Right kidney (tissue), 1 donor: ENCODE data around the gene CPNE1.
A peak's percentile ranks its signal among the peaks of the same experiment; 100 is the strongest.
"Not testable (repeated sequence)": the region's sequence is repeated elsewhere in the genome, so short reads cannot be mapped to it uniquely, and the experiment has no call there.

Source experiments
- DNase-seq: peaks from one replicate; pipeline ENCODE4 v3.0.0-alpha.2; 2016

Gene CPNE1

DNA sequence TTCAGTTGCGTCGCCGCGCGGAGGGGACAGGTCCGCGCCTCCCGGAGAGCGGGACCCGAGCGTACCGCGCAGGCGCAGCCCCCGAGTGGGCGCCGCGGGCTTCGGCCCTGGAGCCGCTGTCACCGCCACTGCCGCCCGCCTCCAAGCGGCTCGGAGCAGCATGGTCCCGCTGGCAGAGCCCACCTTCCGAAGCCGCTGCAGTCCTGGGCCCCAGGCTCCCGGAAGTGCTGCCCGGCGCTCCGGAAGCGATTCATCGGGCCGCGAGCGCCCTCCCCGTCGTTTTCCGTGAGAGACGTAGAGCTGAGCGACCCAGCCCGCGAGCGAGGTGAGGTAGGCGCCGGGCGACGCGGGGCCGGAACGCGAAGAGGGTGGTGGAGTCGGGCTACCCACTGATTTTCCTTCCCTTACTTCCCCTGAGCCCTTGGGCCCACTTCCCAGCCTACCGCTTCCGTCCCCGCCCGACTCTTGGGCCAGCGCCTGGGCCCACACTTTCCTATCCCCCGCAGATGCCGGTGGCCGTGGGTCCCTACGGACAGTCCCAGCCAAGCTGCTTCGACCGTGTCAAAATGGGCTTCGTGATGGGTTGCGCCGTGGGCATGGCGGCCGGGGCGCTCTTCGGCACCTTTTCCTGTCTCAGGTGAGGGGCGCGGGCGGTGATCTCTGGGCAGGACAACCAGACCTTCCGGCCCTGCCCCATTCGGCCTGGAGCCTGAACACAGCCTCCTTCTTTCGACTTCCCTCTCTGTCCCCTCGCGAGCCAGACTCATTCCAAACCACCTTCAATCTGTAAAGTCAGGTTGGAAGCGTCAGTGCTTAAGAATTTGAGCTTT is 34.6 kb upstream of the CPNE1 start, which contains the start of the genes NFS1 and ROMO1:
Gene NFS1 (minus strand): TSS at position 226 of the 830 bp plus-strand sequence. CDS start 64 bp downstream, at position 162.
Gene ROMO1 (plus strand): TSS at position 279 of the 830 bp plus-strand sequence. CDS start 228 bp downstream, at position 507.
- DNase-seq = peak; percentile 90

DNA sequence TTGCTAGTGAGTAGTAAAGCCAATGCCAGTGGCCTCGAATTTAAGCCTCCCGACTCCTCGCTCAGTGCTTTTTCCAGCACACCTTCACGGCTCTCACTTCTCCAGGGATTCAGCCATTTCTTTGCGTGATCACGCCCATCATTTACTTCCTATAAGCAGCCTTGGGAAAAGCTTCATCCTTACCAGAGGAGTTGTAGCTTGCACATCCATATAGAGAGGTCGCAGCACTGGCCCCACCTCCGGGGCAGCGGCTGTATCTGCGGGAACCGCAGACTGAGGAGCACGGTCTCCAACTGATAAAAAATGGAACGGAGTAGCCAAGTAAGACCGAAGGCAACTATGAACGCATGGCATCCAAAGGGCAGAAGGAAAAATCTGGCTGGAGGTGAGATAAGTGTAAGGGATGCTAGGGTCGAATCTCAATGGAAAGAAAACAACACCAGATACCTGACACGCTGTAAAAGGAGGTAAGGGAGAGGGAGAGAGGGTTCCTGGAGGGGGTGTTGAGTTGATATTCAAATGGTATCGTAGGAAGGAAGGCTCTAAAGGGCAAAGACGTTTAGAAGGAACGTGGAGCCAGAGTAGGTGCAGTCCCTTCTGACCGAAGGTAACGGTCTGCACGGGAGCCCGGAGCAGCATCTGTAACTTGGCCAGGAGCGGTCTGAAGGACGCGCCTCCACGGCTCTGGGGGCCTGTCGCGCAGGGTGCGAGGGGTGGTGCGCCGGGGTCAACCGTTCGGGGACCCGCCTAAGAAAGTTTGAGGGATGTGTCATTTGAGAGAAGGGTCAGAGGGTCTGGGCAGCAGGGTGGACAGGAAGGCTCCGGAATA is 33.8 kb upstream of the CPNE1 start:
- DNase-seq = no peak

DNA sequence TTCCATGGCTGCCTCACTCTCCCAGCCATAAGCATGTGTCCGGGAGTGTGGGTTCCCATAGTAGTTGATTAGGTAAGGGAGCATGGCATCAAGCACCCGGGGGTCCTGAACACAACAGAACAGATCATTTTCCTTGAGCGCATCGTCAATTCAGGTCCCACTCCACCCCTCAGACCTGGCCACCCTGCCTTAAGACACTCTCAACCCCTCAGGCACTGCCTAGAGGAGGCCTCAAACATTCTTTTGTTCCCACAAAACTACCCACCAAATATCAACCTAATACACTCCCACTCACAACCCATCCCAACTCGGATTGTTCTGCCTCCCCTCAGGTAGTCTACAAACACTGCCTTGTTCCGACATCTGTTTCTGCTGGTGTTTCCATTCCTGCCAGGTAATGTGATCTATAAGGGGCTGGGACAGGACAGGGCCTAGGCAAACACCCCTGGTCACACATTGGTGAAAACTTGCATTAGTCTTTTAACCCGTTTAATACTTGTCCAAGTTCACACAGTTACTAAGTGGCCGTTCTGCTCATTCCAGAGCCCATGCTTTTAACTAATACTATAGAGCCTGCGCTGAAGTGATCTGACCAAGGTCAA is 33.1 kb upstream of the CPNE1 start:
- DNase-seq = no peak

DNA sequence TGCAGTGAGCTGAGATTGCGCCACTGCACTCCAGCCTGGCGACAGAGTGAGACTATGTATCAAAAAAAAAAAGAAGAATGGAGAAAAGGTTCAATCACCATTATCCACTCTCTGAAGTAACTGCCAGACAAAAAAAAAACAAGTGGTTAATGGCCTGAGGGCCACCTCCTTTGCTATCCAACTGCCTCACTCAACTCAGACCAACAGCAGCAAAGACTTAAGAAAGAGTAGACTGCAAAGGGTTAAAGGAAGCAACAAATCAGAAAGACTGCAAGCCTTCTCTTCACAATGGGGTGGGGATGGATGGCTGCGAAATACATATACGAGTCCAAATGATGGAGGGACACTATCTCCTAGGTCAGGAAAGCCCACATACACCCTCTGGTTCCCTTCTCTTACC is 31.3 kb upstream of the CPNE1 start:
- DNase-seq = no peak

DNA sequence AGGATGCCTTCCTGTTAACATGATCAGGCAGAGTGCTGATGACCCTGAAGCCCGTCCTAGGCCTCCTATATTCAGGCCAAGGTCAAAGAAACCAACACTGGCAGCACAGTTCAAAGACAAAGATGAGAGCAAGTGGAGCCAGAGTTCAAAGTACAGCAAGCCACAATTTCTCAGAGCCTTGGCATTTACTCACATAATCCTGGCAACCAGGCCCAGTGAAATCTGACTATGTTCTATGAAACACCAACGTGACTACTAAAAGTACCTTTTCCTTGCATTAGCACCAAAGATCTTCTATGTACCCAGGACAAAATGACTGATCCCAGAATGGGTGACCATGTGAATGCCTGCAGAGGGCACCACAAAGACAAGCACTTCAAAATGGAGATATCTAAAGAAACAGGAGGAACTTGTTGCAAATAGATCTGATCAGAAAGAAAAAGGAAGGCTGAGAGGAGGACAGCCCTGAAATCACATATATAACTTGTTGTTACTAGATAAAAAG is 30.6 kb upstream of the CPNE1 start:
- no peak for DNase-seq

DNA sequence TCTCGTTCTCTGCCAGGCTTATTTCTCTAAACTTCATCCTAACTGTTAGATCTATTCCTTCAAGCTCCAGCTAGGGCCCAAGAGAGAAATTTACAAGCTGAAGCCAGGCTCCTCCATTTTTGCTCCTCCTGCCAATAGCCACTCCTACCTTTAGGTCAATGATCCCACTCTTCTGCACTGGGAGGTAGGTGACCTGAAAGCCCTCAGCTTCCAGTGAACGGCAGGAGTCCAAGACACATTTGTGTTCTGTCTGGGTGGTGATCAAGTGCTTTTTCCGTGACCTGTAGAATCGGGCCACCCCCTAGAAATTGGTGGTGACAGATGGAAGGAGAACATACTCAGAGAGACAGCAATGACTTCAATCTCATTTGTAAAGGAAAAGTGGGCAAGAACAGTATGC is 25.6 kb upstream of the CPNE1 start:
- DNase-seq = no peak

GRCh38 chr20:35686872-35687271 is 22.2 kb upstream of the CPNE1 start:
- DNase-seq = not testable (repeated sequence)

DNA sequence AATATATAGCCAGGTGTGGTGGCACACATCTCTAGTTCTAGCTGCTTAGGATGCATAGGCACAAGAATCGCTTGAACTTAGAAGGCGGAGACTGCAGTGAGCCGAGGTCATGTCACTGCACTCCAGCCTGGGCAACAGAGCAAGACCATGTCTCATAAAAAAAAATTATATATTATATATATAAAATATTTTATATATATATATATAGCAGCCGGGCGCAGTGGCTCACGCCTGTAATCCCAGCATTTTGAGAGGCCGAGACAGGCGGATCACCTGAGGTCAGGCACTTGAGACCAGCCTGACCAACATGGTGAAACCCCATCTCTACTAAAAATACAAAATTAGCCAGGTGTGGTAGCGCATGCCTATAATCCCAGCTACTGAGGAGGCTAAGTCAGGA is 20.7 kb upstream of the CPNE1 start:
- DNase-seq = not testable (repeated sequence)

DNA sequence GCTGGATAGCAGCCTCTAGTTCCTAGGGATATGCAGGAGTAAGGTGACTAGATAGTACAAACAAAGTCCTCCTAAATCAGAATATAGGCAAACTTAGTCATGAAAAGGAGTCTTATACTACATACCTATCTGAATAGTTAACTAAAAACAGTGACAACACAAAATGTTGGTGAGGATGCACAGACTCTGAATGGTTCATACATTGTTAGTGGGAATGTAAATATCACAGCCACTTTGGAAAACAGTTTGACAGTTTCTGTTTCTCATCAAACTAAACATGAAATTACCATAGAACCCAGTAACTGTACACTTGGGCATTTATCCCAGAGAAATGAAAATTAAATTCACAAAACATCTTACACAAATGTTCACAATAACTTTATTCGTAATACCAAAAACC is 17.3 kb upstream of the CPNE1 start:
- DNase-seq = no peak

- no peak for DNase-seq
Measured at GRCh38 chr20:35680452-35681183, 15.9 kb upstream of the CPNE1 start.

GRCh38 chr20:35674921-35675320 is 10.2 kb upstream of the CPNE1 start:
- no peak for DNase-seq

GRCh38 chr20:35673884-35674283 is 9.2 kb upstream of the CPNE1 start:
- DNase-seq = no peak

- no peak for DNase-seq
Measured at GRCh38 chr20:35669681-35670080, 5.0 kb upstream of the CPNE1 start.

DNA sequence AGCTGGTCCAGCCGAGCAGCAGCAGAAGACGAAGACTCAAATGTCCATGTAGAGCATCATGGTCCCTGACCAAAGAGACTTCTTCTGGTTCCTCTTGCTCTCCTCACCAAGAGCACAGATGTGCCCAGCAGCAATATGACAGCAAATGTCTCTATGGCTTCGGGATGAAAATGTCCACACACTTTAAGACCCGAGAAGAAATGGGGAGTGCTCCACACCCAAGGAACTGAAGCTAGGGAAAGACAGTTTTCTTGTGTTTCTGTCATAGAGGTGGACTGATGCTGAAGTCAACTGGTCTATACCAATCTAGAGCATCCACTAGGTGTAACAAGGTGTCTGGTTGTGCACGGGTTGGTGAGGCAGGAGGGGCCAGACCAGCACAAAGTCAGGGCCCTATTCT is 4.5 kb upstream of the CPNE1 start:
- DNase-seq = no peak

DNA sequence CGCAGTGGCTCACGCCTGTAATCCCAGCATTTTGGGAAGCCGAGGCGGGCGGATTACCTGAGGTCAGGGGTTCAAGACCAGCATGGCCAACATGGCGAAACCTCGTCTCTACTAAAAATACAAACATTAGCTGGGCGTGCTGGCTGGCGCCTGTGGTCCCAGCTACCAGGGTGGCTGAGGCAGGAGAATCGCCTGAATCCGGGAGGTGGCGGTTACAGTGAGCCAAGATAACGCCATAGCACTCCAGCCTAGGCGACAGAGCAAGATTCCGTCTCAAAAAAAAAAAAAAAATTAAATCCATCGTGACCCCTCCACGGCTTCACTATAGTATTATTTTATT is 1.2 kb upstream of the CPNE1 start:
- no peak for DNase-seq

- no peak for DNase-seq
Measured at GRCh38 chr20:35663516-35664465, 909 bp downstream of the CPNE1 start.

GRCh38 chr20:35662551-35662950 is 2.1 kb downstream of the CPNE1 start:
- no peak for DNase-seq

GRCh38 chr20:35661908-35662307 is 2.8 kb downstream of the CPNE1 start:
- DNase-seq = no peak

GRCh38 chr20:35661053-35661452 is 3.6 kb downstream of the CPNE1 start:
- DNase-seq = no peak

DNA sequence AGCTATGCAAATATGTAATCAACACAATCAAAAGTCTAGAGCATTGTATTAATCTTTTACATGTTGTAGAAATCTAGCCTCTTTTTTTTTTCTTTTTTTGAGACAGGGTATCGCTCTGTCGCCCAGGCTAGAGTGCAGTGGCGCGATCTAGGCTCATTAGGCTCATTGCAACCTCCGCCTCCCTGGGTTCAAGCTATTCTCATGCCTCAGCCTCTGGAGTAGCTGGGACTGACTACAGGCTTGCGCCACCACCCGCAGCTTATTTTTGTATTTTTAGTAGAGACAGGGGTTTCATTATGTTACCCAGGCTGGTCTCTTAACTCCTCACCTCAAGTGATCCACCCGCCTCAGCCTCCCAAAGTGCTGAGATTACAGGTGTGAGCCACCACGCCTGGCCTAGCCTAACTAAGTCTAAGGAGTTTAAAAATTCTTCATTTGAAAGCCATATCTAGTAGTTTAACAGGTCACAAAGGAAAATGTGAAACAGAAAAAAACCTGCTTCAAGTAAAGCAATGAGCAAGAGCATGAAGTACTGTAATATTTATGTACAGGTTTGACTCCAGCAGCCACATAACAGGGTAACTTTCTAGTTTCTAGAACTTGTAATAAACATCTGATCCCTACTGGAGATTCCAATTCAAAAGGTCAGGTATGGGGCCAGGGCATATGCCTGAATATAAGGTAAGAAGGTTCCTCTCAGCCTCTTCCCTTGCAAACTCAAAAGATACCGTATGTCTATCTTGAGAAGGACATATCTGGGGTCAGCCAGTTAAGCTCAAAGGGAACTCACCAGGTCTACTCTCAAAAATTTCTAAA is 4.4 kb downstream of the CPNE1 start:
- DNase-seq = no peak
